Measurements from ENCODE around the gene PPP1R18. TPM values are rescaled to one million over a fixed set of nuclear protein-coding genes. Genes with fewer than 3 reads are reported as not detected.

The PPP1R18 gene
- total RNA-seq, 4 donors from 2014 or later = 11.5 to 46.0 (median 14.9) TPM

GRCh38 chr6:30681766-30682142 is 4.7 kb downstream of the PPP1R18 start:
- peak overlapping the region in 3 of 4 donors; percentile 63 to 72 (median 64) for H3K4me3 ChIP-seq
- H3K27ac ChIP-seq = peak overlapping the region; percentile 93 to 99 (median 96)
- TF ChIP-seq CTCF (IDR thresholded peaks at IDR 0.05) (no peak), POLR2A (IDR thresholded peaks at IDR 0.05) (no peak), POLR2AphosphoS5 (IDR thresholded peaks at IDR 0.05) (no peak), EP300 (IDR thresholded peaks at IDR 0.05; ENCODE audit: low read depth) (no peak)
- intact Hi-C loops (cut with DNase I; ENCODE audit: low total_unique reads) = loop anchor here (5.0 kb wide), 1 partner anchor 131 kb away; no protein-coding TSS in a partner anchor
- no peak for DNase-seq
- in situ Hi-C loops (cut with MboI; ENCODE audit: low pct_ligation_motif_present in 1 of 4, low pct_unique_long_range_greater_than_20kb in 1 of 4, low sequenced_read_pairs in 3 of 4) = loop anchor here in 2 of 4 donors (5.0 kb wide), 2 partner anchors 36 to 41 kb away; partner anchors contain the start of genes MDC1 (in 1 of the 2) and TUBB (in 1 of the 2)
- H3K36me3 ChIP-seq = peaks cover 0 to 4% (median 1%) of the 10 kb centered on the region in 4 donors
- no peaks in the 10 kb centered on the region for H3K9me3 ChIP-seq
- WGBS, 2 donors (ENCODE audit: low coverage in 1 of 2) = 38 to 41% methylated on average over 4 of the region's 4 CpGs
- peaks cover 0 to 77% (median 33%) of the 10 kb centered on the region in 4 donors for H3K4me1 ChIP-seq
- H3K27me3 ChIP-seq = no peaks in the 10 kb centered on the region

- Histone ChIP-seq H3K9me3 (no peaks in the 10 kb centered on the region), H3K4me3 (peak overlapping the region in 1 of 4 donors; percentile 72), H3K27ac (peak overlapping the region; percentile 93 to 99 (median 96)), H3K4me1 (peaks cover 0 to 61% (median 33%) of the 10 kb centered on the region in 4 donors), H3K36me3 (peaks cover 0 to 12% (median 5%) of the 10 kb centered on the region in 4 donors), H3K27me3 (no peaks in the 10 kb centered on the region)
- 60 to 75% methylated on average over 2 to 7 of the region's 7 CpGs for WGBS, 2 donors (ENCODE audit: low coverage in 1 of 2)
- no peak for DNase-seq
- intact Hi-C loops (cut with DNase I; ENCODE audit: low total_unique reads) (loop anchor here (5.0 to 10.0 kb wide), 3 partner anchors 132 to 1182 kb away; partner anchors contain the start of genes DDR1 and NEU1), in situ Hi-C loops (cut with MboI; ENCODE audit: low pct_ligation_motif_present in 1 of 4, low pct_unique_long_range_greater_than_20kb in 1 of 4, low sequenced_read_pairs in 3 of 4) (loop anchor here (5.0 to 10.0 kb wide), 4 partner anchors 37 to 55 kb away; partner anchors contain the start of genes ATAT1 (in 1 of the 4), MDC1 (in 1 of the 4) and TUBB (in 1 of the 4))
- TF ChIP-seq POLR2A (IDR thresholded peaks at IDR 0.05) (no peak), POLR2AphosphoS5 (IDR thresholded peaks at IDR 0.05) (no peak), EP300 (IDR thresholded peaks at IDR 0.05; ENCODE audit: low read depth) (no peak), CTCF (IDR thresholded peaks at IDR 0.05) (no peak)
These were observed 6.5 kb downstream of the PPP1R18 start for GRCh38 chr6:30679765-30680535.

DNA sequence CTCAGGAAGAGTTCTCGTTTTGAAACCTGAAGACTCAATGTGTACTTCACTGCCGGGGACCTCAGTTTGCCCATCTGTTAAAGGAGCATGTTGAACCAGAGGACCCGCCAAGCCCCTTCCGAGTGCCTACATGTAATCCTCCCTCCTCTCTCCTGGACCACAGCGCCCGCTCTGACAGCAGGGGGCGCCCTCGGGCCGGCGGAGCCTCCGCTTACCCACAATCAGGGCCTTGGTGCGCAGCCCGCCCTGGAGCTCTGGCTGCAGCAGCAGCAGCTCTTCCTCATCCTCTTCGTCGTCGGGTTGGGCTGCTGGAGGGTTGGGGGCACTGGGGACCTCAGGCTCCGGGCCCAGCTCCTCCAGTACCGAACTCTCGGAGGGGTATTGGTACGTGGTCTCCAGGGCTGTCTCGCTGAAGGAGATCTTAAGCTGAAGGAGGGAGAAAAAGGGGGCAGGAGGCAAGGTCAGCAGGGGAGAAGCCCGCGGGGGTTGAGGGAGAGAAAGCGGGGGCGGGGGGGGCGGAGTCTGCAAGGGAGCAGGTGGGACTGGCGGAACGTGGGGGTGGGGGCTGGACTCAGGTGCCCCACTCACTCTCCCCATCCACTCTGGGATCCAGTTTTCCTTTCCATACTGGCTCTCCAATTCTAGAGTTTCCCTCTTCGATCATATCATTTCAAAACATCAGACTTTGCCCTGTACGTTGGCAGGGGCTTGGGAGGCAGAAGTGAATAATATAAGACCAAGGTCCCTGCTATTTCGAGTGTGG is 7.3 kb downstream of the PPP1R18 start:
- Histone ChIP-seq H3K27ac (peak overlapping the region; percentile 93 to 99 (median 96)), H3K9me3 (no peaks in the 10 kb centered on the region), H3K36me3 (peaks cover 0 to 12% (median 5%) of the 10 kb centered on the region in 4 donors), H3K4me3 (peak overlapping the region in 1 of 4 donors; percentile 72), H3K4me1 (peaks cover 0 to 54% (median 32%) of the 10 kb centered on the region in 4 donors), H3K27me3 (no peaks in the 10 kb centered on the region)
- no peak for TF ChIP-seq POLR2A (IDR thresholded peaks at IDR 0.05)
- peak in 2 of 3 donors; percentile 30 to 31 for TF ChIP-seq POLR2AphosphoS5 (IDR thresholded peaks at IDR 0.05)
- TF ChIP-seq CTCF (IDR thresholded peaks at IDR 0.05) = peak; percentile 96 to 99 (median 96)
- no peak for TF ChIP-seq EP300 (IDR thresholded peaks at IDR 0.05; ENCODE audit: low read depth)
- in situ Hi-C loops (cut with MboI; ENCODE audit: low pct_ligation_motif_present in 1 of 4, low pct_unique_long_range_greater_than_20kb in 1 of 4, low sequenced_read_pairs in 3 of 4) (loop anchor here in 3 of 4 donors (5.0 to 10.0 kb wide), 2 partner anchors 48 to 54 kb away; partner anchors contain the start of gene ATAT1 (in 1 of the 3)), intact Hi-C loops (cut with DNase I; ENCODE audit: low total_unique reads) (loop anchor here (1.0 to 10.0 kb wide), 3 partner anchors 43 to 1183 kb away; partner anchors contain the start of genes DDR1 and NEU1)
- DNase-seq = peak; percentile 91
- WGBS, 2 donors (ENCODE audit: low coverage in 1 of 2) = 4 to 6% methylated on average over 15 to 31 of the region's 31 CpGs
